Endothelial cell (in vitro differentiated cells): Measurements from ENCODE around the gene RNF144A. TPM values are rescaled to one million over a fixed set of nuclear protein-coding genes. Genes with fewer than 3 reads are reported as not detected.

Experiments used
- DNase-seq: peaks from one replicate; pipeline ENCODE4 v3.0.0; 2021; ENCODE audit warnings: low spot score
- H3K27ac Mint-ChIP-seq: one replicate; pipeline ENCODE4 v1.8.0; 2021; ENCODE audit warnings: mixed read lengths, inconsistent platforms; ENCODE audit not compliant: unreplicated experiment
- H3K27me3 Mint-ChIP-seq: one replicate; pipeline ENCODE4 v1.8.0; 2021; ENCODE audit warnings: mild to moderate bottlenecking, moderate library complexity, mixed read lengths, inconsistent platforms; ENCODE audit not compliant: unreplicated experiment
- H3K36me3 Mint-ChIP-seq: one replicate; pipeline ENCODE4 v1.8.0; 2021; ENCODE audit warnings: mild to moderate bottlenecking, low read depth, mixed read lengths, inconsistent platforms; ENCODE audit not compliant: unreplicated experiment
- H3K4me1 Mint-ChIP-seq: one replicate; pipeline ENCODE4 v1.8.0; 2021; ENCODE audit warnings: mild to moderate bottlenecking, mixed read lengths, inconsistent platforms; ENCODE audit not compliant: unreplicated experiment
- H3K4me3 Mint-ChIP-seq: one replicate; pipeline ENCODE4 v1.8.0; 2021; ENCODE audit warnings: mild to moderate bottlenecking, mixed read lengths, inconsistent platforms; ENCODE audit not compliant: unreplicated experiment
- H3K9me3 Mint-ChIP-seq: one replicate; pipeline ENCODE4 v1.8.0; 2021; ENCODE audit warnings: mixed read lengths, inconsistent platforms; ENCODE audit not compliant: unreplicated experiment
- CTCF ChIP-seq: fragments of 200-600 bp; sonication (generic); IDR thresholded peaks from one replicate; pipeline ENCODE4 v1.5.0; 2021; ENCODE audit warnings: antibody characterized with exemption; ENCODE audit not compliant: unreplicated experiment
- total RNA-seq: library from RNA; stranded (reverse); fragmentation: NEBNext Ultra II Directional; extraction: Animal tissue kit (Norgen Biotek cat#: 25700); gene quantifications from one replicate; pipeline ENCODE4 v1.2.1, GENCODE V29; 2021; ENCODE audit not compliant: unreplicated experiment

The RNF144A gene
- total RNA-seq, 1 donor from 2014 or later, result 81.3 TPM

- Mint-ChIP-seq H3K27me3 (no peaks in the 10 kb centered on the region), H3K36me3 (peaks cover 32% of the 10 kb centered on the region), H3K4me1 (peaks cover 9% of the 10 kb centered on the region), H3K27ac (no peak overlapping the region), H3K4me3 (no peak overlapping the region), H3K9me3 (no peaks in the 10 kb centered on the region)
- TF ChIP-seq CTCF, result no peak
- no peak for DNase-seq
These were observed 27.3 kb downstream of the RNF144A start for GRCh38 chr2:6944555-6944954.

GRCh38 chr2:6945087-6945813 lies 28.0 kb downstream of the RNF144A start:
- H3K36me3 Mint-ChIP-seq, result peaks cover 32% of the 10 kb centered on the region
- H3K27ac Mint-ChIP-seq, result no peak overlapping the region
- H3K4me3 Mint-ChIP-seq, result no peak overlapping the region

GRCh38 chr2:6945821-6946220 lies 28.6 kb downstream of the RNF144A start:
- DNase-seq, result no peak
- no peak overlapping the region for H3K4me3 Mint-ChIP-seq
- no peak for TF ChIP-seq CTCF
- H3K4me1 Mint-ChIP-seq, result peaks cover 7% of the 10 kb centered on the region
- H3K9me3 Mint-ChIP-seq, result no peaks in the 10 kb centered on the region
- H3K27ac Mint-ChIP-seq, result no peak overlapping the region
- no peaks in the 10 kb centered on the region for H3K27me3 Mint-ChIP-seq
- peaks cover 32% of the 10 kb centered on the region for H3K36me3 Mint-ChIP-seq

More at GRCh38 chr2:6945087-6945813, 28.0 kb downstream of the RNF144A start:
- Mint-ChIP-seq H3K27me3 (no peaks in the 10 kb centered on the region), H3K9me3 (no peaks in the 10 kb centered on the region), H3K4me1 (peaks cover 9% of the 10 kb centered on the region)
- TF ChIP-seq CTCF, result no peak
- DNase-seq, result no peak

- TF ChIP-seq CTCF, result no peak
- H3K4me1 Mint-ChIP-seq, result no peaks in the 10 kb centered on the region
- H3K9me3 Mint-ChIP-seq, result no peaks in the 10 kb centered on the region
- H3K27me3 Mint-ChIP-seq, result no peaks in the 10 kb centered on the region
- no peak overlapping the region for H3K27ac Mint-ChIP-seq
- no peak for DNase-seq
- peaks cover 26% of the 10 kb centered on the region for H3K36me3 Mint-ChIP-seq
- no peak overlapping the region for H3K4me3 Mint-ChIP-seq
These were observed 29.5 kb downstream of the RNF144A start for GRCh38 chr2:6946722-6947121.

- Mint-ChIP-seq H3K27me3 (no peaks in the 10 kb centered on the region), H3K27ac (no peak overlapping the region), H3K36me3 (peaks cover 14% of the 10 kb centered on the region), H3K4me1 (no peaks in the 10 kb centered on the region), H3K9me3 (no peaks in the 10 kb centered on the region), H3K4me3 (no peak overlapping the region)
- no peak for DNase-seq
- TF ChIP-seq CTCF, result no peak
These were observed 30.9 kb downstream of the RNF144A start for GRCh38 chr2:6947929-6948676.
